Measurements from ENCODE around the gene PTPN14.

Gene PTPN14

DNA sequence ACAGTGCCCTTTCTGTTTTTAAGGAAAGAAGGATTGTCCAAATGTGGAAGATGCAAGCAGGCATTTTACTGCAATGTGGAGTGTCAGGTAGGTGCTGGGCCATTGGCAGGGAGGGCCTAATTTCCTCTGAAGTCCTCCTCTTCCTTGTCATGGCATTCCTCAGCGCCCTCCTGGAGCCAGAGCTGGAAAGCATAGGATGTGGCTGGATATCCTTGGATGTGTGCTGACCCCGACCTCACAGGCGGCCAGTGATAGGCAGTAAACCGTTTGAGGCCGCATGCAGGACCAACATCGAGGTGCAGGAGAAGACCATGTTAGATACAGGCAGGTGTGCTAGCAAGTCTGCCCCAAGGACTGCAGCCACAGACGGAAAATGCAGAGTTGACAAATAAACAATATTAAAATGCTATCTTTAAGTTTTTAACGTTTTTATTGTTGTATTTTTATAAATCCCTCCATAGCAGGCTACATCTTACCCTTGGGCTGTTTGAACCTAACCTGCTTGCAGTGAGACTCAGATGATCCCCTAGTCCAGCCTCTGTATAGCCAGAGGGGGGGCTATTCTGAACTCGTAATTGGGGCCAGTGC lies 246.1 kb downstream of the PTPN14 start:
- Histone ChIP-seq H2AFZ (ENCODE audit: low read length) (no peak overlapping the region), H3K36me3 (replicated peaks; ENCODE audit: insufficient read depth, low read length) (no peaks in the 10 kb centered on the region), H3K9ac (ENCODE audit: low read length) (no peak overlapping the region), H3K27ac (ENCODE audit: low read length) (no peak overlapping the region), H3K4me1 (ENCODE audit: low read length) (no peaks in the 10 kb centered on the region), H3K27me3 (replicated peaks; ENCODE audit: insufficient read depth, low read length) (no peaks in the 10 kb centered on the region), H3K79me2 (ENCODE audit: low read length) (no peaks in the 10 kb centered on the region), H3K9me2 (replicated peaks; ENCODE audit: insufficient read depth, low read length) (no peaks in the 10 kb centered on the region), H3K9me3 (replicated peaks; ENCODE audit: insufficient read depth, low read length) (no peaks in the 10 kb centered on the region), H3K4me3 (ENCODE audit: low read length) (no peak overlapping the region), H3K4me2 (ENCODE audit: low read depth, low read length) (no peak overlapping the region), H3F3A (ENCODE audit: insufficient read depth, low read length) (no peaks in the 10 kb centered on the region), H4K20me1 (ENCODE audit: insufficient read depth, low read length) (no peaks in the 10 kb centered on the region)
- DNase-seq = no peak
- no peak for TF ChIP-seq EZH2 (optimal IDR thresholded peaks at IDR 0.05; ENCODE audit: low read depth, low read length)
- TF ChIP-seq, protein P1, sequence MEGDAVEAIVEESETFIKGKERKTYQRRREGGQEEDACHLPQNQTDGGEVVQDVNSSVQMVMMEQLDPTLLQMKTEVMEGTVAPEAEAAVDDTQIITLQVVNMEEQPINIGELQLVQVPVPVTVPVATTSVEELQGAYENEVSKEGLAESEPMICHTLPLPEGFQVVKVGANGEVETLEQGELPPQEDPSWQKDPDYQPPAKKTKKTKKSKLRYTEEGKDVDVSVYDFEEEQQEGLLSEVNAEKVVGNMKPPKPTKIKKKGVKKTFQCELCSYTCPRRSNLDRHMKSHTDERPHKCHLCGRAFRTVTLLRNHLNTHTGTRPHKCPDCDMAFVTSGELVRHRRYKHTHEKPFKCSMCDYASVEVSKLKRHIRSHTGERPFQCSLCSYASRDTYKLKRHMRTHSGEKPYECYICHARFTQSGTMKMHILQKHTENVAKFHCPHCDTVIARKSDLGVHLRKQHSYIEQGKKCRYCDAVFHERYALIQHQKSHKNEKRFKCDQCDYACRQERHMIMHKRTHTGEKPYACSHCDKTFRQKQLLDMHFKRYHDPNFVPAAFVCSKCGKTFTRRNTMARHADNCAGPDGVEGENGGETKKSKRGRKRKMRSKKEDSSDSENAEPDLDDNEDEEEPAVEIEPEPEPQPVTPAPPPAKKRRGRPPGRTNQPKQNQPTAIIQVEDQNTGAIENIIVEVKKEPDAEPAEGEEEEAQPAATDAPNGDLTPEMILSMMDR (IDR thresholded peaks at IDR 0.05; ENCODE audit: low read length) = no peak
- no peak for TF ChIP-seq EZH2phosphoT487 (IDR thresholded peaks at IDR 0.05; ENCODE audit: low read length)

DNA sequence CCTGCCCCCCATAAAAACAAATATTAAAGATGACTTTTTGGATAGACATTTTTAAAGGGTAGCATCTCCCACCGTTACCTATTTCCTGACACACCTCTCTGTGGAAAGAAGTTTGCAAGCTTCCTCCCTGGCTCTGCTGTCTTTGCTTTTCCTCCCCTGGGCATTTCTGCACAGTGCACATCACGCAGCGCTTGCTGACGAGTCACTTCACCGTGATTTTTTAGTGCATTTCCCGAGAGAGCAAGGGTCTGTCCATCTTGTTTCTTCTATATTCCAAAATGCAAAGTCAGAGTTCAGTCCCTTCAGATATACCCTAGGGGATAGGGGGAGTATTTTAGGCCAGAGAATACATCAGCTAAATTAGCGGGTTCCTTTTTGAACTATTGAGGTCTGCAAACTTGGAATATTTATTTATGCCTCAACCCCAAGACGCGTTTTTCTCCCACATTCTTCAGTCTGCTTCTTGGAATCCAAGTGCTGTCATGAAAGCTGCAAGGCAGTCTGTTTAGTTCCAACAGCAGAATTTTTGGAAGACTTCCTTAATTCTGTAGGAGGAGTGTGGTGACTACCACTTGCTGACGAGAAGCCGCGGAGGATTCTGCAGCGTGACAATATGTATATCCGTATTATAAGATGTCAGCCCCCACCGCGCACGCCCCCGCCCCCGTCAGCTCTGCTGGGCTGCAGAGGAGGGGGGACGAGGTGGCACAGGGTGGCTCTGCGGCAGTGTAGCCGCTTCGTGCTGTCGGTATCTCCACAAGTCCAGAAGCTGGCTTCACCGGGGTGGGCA lies 248.1 kb downstream of the PTPN14 start:
- Histone ChIP-seq H3K27me3 (replicated peaks; ENCODE audit: insufficient read depth, low read length) (no peaks in the 10 kb centered on the region), H3K9me3 (replicated peaks; ENCODE audit: insufficient read depth, low read length) (no peaks in the 10 kb centered on the region), H4K20me1 (ENCODE audit: insufficient read depth, low read length) (no peaks in the 10 kb centered on the region), H3K9me2 (replicated peaks; ENCODE audit: insufficient read depth, low read length) (no peaks in the 10 kb centered on the region), H3K79me2 (ENCODE audit: low read length) (no peaks in the 10 kb centered on the region), H3K4me3 (ENCODE audit: low read length) (no peak overlapping the region), H3K36me3 (replicated peaks; ENCODE audit: insufficient read depth, low read length) (no peaks in the 10 kb centered on the region), H2AFZ (ENCODE audit: low read length) (no peak overlapping the region), H3K9ac (ENCODE audit: low read length) (no peak overlapping the region), H3F3A (ENCODE audit: insufficient read depth, low read length) (no peaks in the 10 kb centered on the region), H3K27ac (ENCODE audit: low read length) (no peak overlapping the region), H3K4me2 (ENCODE audit: low read depth, low read length) (no peak overlapping the region), H3K4me1 (ENCODE audit: low read length) (no peaks in the 10 kb centered on the region)
- DNase-seq = no peak
- TF ChIP-seq EZH2 (optimal IDR thresholded peaks at IDR 0.05; ENCODE audit: low read depth, low read length) (no peak), EZH2phosphoT487 (IDR thresholded peaks at IDR 0.05; ENCODE audit: low read length) (no peak)
- TF ChIP-seq, protein P1 (IDR thresholded peaks at IDR 0.05; ENCODE audit: low read length) = no peak

DNA sequence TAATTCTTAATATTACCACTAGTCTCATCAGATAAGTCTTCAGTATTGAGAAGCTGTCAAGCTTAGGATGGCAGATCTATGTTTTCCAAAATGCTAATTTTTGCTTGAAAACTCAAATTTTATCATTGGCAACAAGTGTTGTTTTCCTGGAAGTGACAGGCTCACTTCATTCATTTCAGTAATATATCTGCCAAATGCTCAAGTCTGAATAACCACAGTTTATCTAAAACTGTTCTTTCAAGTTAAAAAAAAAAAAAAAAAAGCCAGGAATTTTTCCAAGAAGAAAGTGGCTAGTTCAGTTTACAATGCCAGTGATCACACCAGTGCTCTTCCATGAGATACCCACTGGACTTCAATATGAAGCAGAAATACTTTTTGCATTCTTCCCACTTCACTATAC lies 249.9 kb downstream of the PTPN14 start:
- Histone ChIP-seq H4K20me1 (ENCODE audit: insufficient read depth, low read length) (no peaks in the 10 kb centered on the region), H3F3A (ENCODE audit: insufficient read depth, low read length) (peaks cover 5% of the 10 kb centered on the region), H3K4me3 (ENCODE audit: low read length) (no peak overlapping the region), H3K27ac (ENCODE audit: low read length) (no peak overlapping the region), H2AFZ (ENCODE audit: low read length) (no peak overlapping the region), H3K4me2 (ENCODE audit: low read depth, low read length) (no peak overlapping the region), H3K9ac (ENCODE audit: low read length) (no peak overlapping the region), H3K4me1 (ENCODE audit: low read length) (peaks cover 9% of the 10 kb centered on the region; the same call in 1 of the 2 replicates), H3K27me3 (replicated peaks; ENCODE audit: insufficient read depth, low read length) (no peaks in the 10 kb centered on the region), H3K79me2 (ENCODE audit: low read length) (no peaks in the 10 kb centered on the region), H3K9me3 (replicated peaks; ENCODE audit: insufficient read depth, low read length) (no peaks in the 10 kb centered on the region), H3K36me3 (replicated peaks; ENCODE audit: insufficient read depth, low read length) (no peaks in the 10 kb centered on the region), H3K9me2 (replicated peaks; ENCODE audit: insufficient read depth, low read length) (no peaks in the 10 kb centered on the region)
- no peak for TF ChIP-seq EZH2 (optimal IDR thresholded peaks at IDR 0.05; ENCODE audit: low read depth, low read length)
- TF ChIP-seq, protein P1 (IDR thresholded peaks at IDR 0.05; ENCODE audit: low read length) = no peak
- no peak for DNase-seq
